GM18951 (cell line): Measurements from ENCODE around the gene SCIMP.
"Not testable (repeated sequence)": the region's sequence is repeated elsewhere in the genome, so short reads cannot be mapped to it uniquely, and the experiment has no call there.

Source experiments
- POLR2A ChIP-seq: IDR thresholded peaks from 4 replicates; pipeline ENCODE4 v1.6.1; 2011; ENCODE audit warnings: mild to moderate bottlenecking; ENCODE audit not compliant: insufficient read length, insufficient read depth; ENCODE audit errors: extremely low read depth
- in situ Hi-C: fragments of 300-500 bp; cut with MboI; formaldehyde crosslinking; loops from one replicate; pipeline ENCODE4 v1.12.0; 2022; ENCODE audit warnings: low sequenced_read_pairs, mixed read lengths, inconsistent platforms; ENCODE audit not compliant: unreplicated experiment

The SCIMP gene

DNA sequence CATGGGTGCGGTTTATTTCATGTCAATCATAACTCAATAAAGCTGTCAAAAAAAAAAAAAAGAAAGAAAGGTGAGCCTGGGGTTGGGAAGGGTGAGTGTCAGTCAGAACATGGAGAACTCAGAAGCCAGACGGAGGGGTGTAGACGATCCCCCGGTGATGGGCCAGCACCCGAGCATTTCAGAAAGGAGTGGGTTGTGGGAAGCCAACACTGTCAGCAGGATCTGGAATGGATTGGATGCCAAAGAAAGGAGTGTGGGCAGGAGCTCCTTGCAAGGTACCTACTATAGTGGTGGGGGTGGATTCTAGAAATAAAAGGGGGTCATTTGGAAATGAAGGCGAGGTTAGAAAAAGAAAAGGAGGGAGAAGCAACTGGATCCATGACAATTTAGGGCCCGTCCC is 19.8 kb upstream of the SCIMP start:
- TF ChIP-seq POLR2A, result no peak
- in situ Hi-C loops, result no loop called here

DNA sequence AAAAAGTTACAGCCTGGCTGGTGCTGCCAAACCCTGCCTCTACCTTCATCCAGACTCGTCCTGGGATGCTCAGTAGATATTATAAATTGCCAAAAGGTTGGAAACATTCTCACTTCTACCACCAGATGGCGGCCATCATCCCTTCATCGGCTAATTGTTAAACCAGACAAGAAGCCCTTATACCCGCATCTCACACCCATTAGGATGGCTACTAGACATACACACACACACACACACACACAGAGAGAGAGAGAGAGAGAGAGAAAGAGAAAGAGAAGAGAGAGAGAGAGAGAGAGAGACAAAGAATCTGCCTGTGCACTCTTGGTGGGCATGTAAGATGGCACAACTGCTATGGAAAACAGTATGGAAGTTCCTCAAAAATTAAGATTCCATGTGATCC is 15.0 kb upstream of the SCIMP start:
- no peak for TF ChIP-seq POLR2A
- in situ Hi-C loops, result loop anchor here (10.0 kb wide), 1 partner anchor 185 kb away; the partner anchor contains the start of gene C1QBP

DNA sequence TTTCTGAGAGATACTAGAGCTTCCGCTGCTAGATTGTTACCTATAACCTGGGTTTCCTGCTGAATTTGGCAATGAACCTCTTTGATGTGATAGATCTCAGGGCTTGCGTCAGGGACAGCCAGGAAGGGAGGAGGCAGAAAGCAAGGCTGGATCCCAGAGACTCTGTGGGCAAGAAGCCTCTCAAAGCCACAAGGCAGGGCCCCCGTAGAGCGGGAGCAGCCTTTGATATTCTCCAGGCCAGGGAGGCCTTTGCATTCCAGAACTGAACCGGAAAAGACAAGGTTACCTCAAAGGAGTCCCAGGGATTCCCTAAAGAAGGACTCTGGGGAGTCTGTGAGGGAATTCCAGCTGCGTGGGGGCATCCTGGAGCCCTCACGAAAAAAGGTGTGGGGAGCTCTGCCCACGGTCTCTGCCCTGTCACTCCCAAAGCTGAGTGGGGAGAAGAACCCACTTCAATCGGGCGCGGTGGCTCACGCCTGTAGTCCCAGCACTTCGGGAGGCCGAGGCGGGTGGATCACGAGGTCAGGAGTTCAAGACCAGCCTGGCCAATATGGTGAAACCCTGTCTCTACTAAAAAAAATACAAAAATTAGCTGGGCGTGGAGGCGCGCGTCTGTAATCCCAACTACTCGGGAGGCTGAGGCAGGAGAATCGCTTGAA is 14.3 kb upstream of the SCIMP start:
- in situ Hi-C loops, result loop anchor here (10.0 kb wide), 1 partner anchor 186 kb away; the partner anchor contains the start of gene C1QBP
- no peak for TF ChIP-seq POLR2A

- in situ Hi-C loops, result loop anchor here (10.0 kb wide), 1 partner anchor 187 kb away; the partner anchor contains the start of gene C1QBP
- no peak for TF ChIP-seq POLR2A
These were observed 13.0 kb upstream of the SCIMP start for GRCh38 chr17:5247621-5248020.

DNA sequence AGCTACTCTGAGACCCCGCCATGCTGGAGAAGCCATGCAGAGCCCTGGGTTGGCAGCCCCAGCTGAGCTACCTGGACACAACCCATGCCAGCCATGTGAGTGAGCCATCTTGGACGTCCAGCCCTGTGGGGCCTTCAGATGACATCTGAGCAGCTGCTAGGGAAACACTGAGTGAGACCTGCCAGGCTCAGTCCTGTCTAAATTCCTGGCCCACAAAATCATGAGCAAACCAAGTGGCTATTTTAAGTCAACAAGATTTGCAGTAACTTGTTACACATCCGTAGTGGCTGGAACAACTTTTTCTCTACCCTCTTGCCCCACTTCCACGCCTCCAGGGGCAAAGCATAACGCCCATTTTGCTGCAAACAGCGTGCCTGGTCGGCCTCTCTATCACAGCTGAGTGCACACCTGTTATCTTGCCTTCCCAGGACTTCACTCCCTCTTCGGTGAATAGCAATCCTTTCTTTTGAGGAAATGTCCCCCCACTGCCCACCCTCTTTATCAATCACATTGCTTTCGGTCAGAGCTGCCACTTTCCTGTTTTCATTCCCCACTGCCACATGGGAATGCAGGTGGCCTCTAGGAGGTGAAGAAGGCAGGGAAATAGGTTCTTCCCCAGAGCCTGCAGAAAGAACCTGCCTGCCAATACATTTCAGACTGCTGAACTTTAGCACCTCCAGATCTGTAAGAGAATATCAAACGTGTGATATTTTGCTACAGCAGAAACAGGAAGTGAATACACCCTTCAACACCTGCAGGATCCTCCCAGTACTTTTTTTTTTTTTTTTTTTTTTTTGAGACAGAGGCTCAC is 7.4 kb upstream of the SCIMP start:
- in situ Hi-C loops, result loop anchor here (10.0 kb wide), 1 partner anchor 193 kb away; the partner anchor contains the start of gene C1QBP
- TF ChIP-seq POLR2A, result no peak

- in situ Hi-C loops, result loop anchor here (5.0 to 10.0 kb wide), 3 partner anchors 37 to 195 kb away; partner anchors contain the start of gene C1QBP
These were observed 5.1 kb upstream of the SCIMP start for GRCh38 chr17:5239769-5240168.

GRCh38 chr17:5238333-5238732 is 3.7 kb upstream of the SCIMP start:
- TF ChIP-seq POLR2A, result no peak
- in situ Hi-C loops, result loop anchor here (5.0 to 10.0 kb wide), 2 partner anchors 36 to 54 kb away; no protein-coding TSS in a partner anchor

GRCh38 chr17:5237541-5238016 is 2.9 kb upstream of the SCIMP start:
- in situ Hi-C loops, result loop anchor here (5.0 to 10.0 kb wide), 2 partner anchors 35 to 53 kb away; no protein-coding TSS in a partner anchor
- no peak for TF ChIP-seq POLR2A

DNA sequence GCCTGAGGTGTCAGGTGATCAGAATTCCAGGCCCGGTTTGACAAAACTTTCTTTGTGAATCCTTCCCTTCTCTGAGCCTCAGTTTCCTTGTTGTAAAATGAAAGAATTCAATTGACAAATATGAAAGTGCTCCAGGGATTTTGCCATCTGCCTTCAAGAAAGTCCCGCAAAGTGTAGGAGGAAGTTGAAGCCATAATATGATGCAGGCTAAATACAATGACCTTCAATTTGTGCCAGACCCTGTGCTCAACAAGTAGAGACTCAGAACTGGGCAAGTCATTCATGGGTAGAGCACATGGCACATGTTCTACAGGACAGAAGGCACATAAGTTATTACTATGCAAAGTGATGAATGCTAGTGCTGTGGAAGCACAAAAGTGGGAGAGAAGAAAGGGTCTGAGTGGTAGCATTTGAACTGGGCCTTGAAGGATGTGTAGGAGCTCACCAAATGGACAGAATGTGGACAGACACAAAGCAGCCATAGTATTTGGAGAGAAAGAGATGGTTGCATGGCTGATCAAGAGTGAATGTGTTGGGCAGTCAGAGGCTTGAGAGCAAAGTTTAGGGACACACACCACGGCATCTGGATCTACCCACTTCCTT is 2.4 kb upstream of the SCIMP start:
- TF ChIP-seq POLR2A, result peak; percentile 24
- in situ Hi-C loops, result loop anchor here (5.0 to 10.0 kb wide), 2 partner anchors 35 to 52 kb away; no protein-coding TSS in a partner anchor

DNA sequence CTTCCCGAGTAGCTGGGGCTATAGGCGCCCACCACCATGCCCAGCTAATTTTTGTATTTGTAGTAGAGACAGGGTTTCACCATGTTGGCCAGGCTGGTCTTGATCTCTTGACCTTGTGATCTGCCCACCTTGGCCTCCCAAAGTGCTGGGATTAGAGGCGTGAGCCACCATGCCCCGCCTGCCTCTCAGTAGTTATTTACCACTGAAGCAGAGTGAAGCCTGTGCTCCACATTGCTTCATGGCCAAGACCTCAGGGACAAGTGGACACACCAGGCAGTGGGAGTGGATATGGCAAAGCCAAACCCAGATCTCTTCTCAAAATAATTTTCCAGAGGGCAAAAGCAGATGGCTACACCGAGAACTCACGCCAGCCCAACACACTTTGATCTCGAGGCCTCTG is 1.2 kb downstream of the SCIMP start:
- in situ Hi-C loops, result loop anchor here (10.0 kb wide), 1 partner anchor 49 kb away; no protein-coding TSS in a partner anchor

GRCh38 chr17:5226940-5227878 is 7.5 kb downstream of the SCIMP start:
- peak; percentile 32 for TF ChIP-seq POLR2A
- in situ Hi-C loops, result no loop called here

- in situ Hi-C loops, result no loop called here
- no peak for TF ChIP-seq POLR2A
These were observed 8.8 kb downstream of the SCIMP start for GRCh38 chr17:5225668-5226457.

- in situ Hi-C loops, result not testable (repeated sequence)
These were observed 12.7 kb downstream of the SCIMP start for GRCh38 chr17:5221912-5222311.
